K562 (cell line): ENCODE data around the gene SNAI1. TPM values are rescaled to one million over a fixed set of nuclear protein-coding genes. Genes with fewer than 3 reads are reported as not detected.

ENCODE experiments used
- ADNP ChIP-seq: fragments of 200-800 bp; sonication (Bioruptor generic); IDR thresholded peaks from 2 replicates; pipeline ENCODE4 v1.6.1; 2016; ENCODE audit warnings: missing genetic modification characterization, missing compliant biosample characterization
- ARID4B ChIP-seq: sonication (generic); formaldehyde crosslinking; IDR thresholded peaks from 2 replicates; pipeline ENCODE4 v1.8.0; 2022; ENCODE audit warnings: mild to moderate bottlenecking, missing genetic modification reagents
- ATF1 ChIP-seq, 2 experiments: fragments of 450-650 bp in 1 of 2; IDR thresholded peaks; 2 replicates each; pipeline ENCODE4 v1.6.1; 2016; ENCODE audit warnings: missing compliant biosample characterization in 1 of 2, missing genetic modification characterization in 1 of 2
- CGGBP1 ChIP-seq: fragments of 250-450 bp; sonication (Bioruptor Pico); IDR thresholded peaks from 2 replicates; pipeline ENCODE4 v1.9.0; 2021; ENCODE audit warnings: mild to moderate bottlenecking
- EGR1 ChIP-seq: fragments of 450-650 bp; conservative IDR thresholded peaks from 2 replicates; pipeline ENCODE4 v1.6.1; 2017; ENCODE audit warnings: mild to moderate bottlenecking
- FOXM1 ChIP-seq, 2 experiments: fragments of 450-650 bp in 1 of 2; sonication (generic) in 1 of 2; formaldehyde crosslinking in 1 of 2; IDR thresholded peaks; 2 replicates each; pipeline versions ENCODE4 v1.6.1 to v1.9.0; 2017 to 2022; ENCODE audit warnings: low read depth in 2 of 2, mild to moderate bottlenecking in 2 of 2, missing genetic modification reagents in 1 of 2, moderate library complexity in 1 of 2
- FOXP1 ChIP-seq: sonication (generic); formaldehyde crosslinking; IDR thresholded peaks from 2 replicates; pipeline ENCODE4 v1.8.0; 2022; ENCODE audit warnings: mild to moderate bottlenecking, missing genetic modification reagents
- GTF2E2 ChIP-seq: fragments of 200-800 bp; sonication (Bioruptor generic); IDR thresholded peaks from 2 replicates; pipeline ENCODE4 v1.6.1; 2016; ENCODE audit warnings: missing genetic modification characterization, missing compliant biosample characterization
- JUN ChIP-seq, 2 experiments: sonication (generic) in 1 of 2; formaldehyde crosslinking in 1 of 2; IDR thresholded peaks; 2 replicates each; pipeline versions ENCODE4 v1.6.1 to v1.8.0; 2012 to 2022; ENCODE audit warnings: borderline replicate concordance in 2 of 2, mild to moderate bottlenecking in 2 of 2, improper control_type of control experiment in 1 of 2, low read depth in 1 of 2, low read length in 1 of 2, missing genetic modification reagents in 1 of 2
- NEUROD1 ChIP-seq: fragments of 150-350 bp; IDR thresholded peaks from 2 replicates; pipeline ENCODE4 v1.6.1; 2014; ENCODE audit warnings: borderline replicate concordance, low read length, low read depth; ENCODE audit not compliant: partially characterized antibody
- NUFIP1 ChIP-seq: fragments of 450-650 bp; IDR thresholded peaks from 2 replicates; pipeline ENCODE4 v1.6.1; 2018; ENCODE audit not compliant: partially characterized antibody
- POLR2A ChIP-seq: fragments of 450-650 bp; conservative IDR thresholded peaks from 2 replicates; pipeline ENCODE4 v1.6.1; 2016
- SMC3 ChIP-seq: conservative IDR thresholded peaks from 2 replicates; pipeline ENCODE4 v1.6.1; 2011; ENCODE audit warnings: low read depth, low read length, improper control_type of control experiment; ENCODE audit not compliant: insufficient read depth
- TBL1XR1 ChIP-seq, 2 experiments: IDR thresholded peaks; 2 replicates each; pipeline ENCODE4 v1.6.1; 2012; ENCODE audit warnings: improper control_type of control experiment in 2 of 2, low read length in 2 of 2, mild to moderate bottlenecking in 1 of 2
- TCF3 ChIP-seq: sonication (generic); formaldehyde crosslinking; IDR thresholded peaks from 2 replicates; pipeline ENCODE4 v1.4.0; 2020; ENCODE audit warnings: mild to moderate bottlenecking, missing genetic modification reagents
- TEAD4 ChIP-seq, 2 experiments: sonication (generic) in 1 of 2; formaldehyde crosslinking in 1 of 2; IDR thresholded peaks; 2 replicates each; pipeline versions ENCODE4 v1.6.1 to v1.8.0; 2012 to 2022; ENCODE audit warnings: borderline replicate concordance in 1 of 2, inconsistent platforms in 1 of 2, low read length in 1 of 2, mild to moderate bottlenecking in 1 of 2, missing genetic modification reagents in 1 of 2
- ZNF324 ChIP-seq: fragments of 250-450 bp; sonication (Bioruptor Pico); IDR thresholded peaks from 2 replicates; pipeline ENCODE4 v1.4.0; 2020; ENCODE audit warnings: mild to moderate bottlenecking
- polyA plus RNA-seq, 8 experiments: library from polyadenylated mRNA; depleted of rRNA in 4 of 8; stranded (reverse) in 5 of 8; unstranded in 3 of 8; fragments of >200 nt; fragmentation: Nextera tagmentation in 2 of 8; fragmentation: Illumina TruSeq in 1 of 8; extraction: Ambion mirVana in 2 of 8; extraction: Trizol in 1 of 8; gene quantifications; 2 replicates each; pipeline versions ENCODE4 v1.2.1 to v1.2.3, GENCODE V29; 2011 to 2014; ENCODE audit warnings: inconsistent platforms in 1 of 8, missing spikeins in 1 of 8
- total RNA-seq, 7 experiments: library from RNA; depleted of rRNA in 6 of 7; stranded (reverse); fragments of >200 nt in 6 of 7; fragmentation: Illumina TruSeq in 2 of 7; extraction: Trizol in 2 of 7; gene quantifications; 2 replicates each; pipeline versions ENCODE4 v1.2.1 to v1.2.3, GENCODE V29; 2011 to 2021; ENCODE audit warnings: low replicate concordance in 1 of 7

Gene SNAI1
- total and polyA plus RNA-seq, 9 of the 15 experiments (the other 6 are each of a cell fraction or from before 2014, with no cell fraction given): 0.32 to 11.6 (median 2.0) TPM

DNA sequence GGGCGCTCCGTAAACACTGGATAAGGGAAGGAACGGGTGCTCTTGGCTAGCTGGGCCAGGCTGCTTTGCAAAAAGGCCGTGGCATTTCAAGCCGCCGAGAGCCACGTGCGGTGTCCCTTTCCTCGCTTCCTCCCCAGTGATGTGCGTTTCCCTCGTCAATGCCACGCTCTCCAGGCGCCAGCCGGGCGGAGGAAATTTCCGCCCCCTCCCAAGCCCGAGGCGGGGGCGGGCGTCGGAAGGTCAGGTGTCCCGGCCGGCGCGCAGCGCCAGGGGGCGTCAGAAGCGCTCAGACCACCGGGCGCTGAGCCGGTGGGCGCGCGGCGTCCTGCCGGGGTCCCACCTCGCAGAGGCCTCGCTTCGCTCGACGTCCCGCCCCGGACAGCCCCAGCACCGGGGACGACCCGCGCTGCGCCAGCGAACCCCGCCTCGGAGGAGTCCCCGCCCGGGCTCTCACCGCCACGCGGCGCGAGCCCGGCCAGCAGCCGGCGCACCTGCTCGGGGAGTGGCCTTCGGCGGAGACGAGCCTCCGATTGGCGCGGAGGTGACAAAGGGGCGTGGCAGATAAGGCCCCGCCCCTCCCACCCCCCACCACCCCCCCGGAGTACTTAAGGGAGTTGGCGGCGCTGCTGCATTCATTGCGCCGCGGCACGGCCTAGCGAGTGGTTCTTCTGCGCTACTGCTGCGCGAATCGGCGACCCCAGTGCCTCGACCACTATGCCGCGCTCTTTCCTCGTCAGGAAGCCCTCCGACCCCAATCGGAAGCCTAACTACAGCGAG is at the start of gene SNAI1 (continued):
- peak; percentile 80 for TF ChIP-seq ARID4B
- peak; percentile 57; the same call in 1 of the 2 replicates for TF ChIP-seq SMC3
- TF ChIP-seq ATF1 (CRISPR knock-in tag; IDR thresholded peaks at IDR 0.05): no peak
- peak; percentile 76 for TF ChIP-seq ATF1 (tag; IDR thresholded peaks at IDR 0.05)
- TF ChIP-seq ZNF324 (CRISPR knock-in tag): no peak
- peak; percentile 58 for TF ChIP-seq TEAD4 (IDR thresholded peaks at IDR 0.05; ENCODE audit: low read length)
- TF ChIP-seq TEAD4 (CRISPR knock-in tag; IDR thresholded peaks at IDR 0.05; ENCODE audit: borderline replicate concordance): peak; percentile 92
- peak in 1 of 2 experiments; percentile 34; a peak in 1 of 4 replicates for TF ChIP-seq TBL1XR1 (IDR thresholded peaks at IDR 0.05; ENCODE audit: low read length in 2 of 2)
- TF ChIP-seq NEUROD1: peak; percentile 19
- peak; percentile 26; the same call in 1 of the 2 replicates for TF ChIP-seq JUN (IDR thresholded peaks at IDR 0.05; ENCODE audit: borderline replicate concordance, low read depth, low read length)
- peak; percentile 88; the same call in 1 of the 2 replicates for TF ChIP-seq JUN (CRISPR knock-in tag; IDR thresholded peaks at IDR 0.05; ENCODE audit: borderline replicate concordance)
- peak; percentile 99 for TF ChIP-seq POLR2A
- TF ChIP-seq FOXM1 (IDR thresholded peaks at IDR 0.05; ENCODE audit: low read depth): peak; percentile 9; the same call in 1 of the 2 replicates
- peak; percentile 77 for TF ChIP-seq FOXM1 (CRISPR knock-in tag; IDR thresholded peaks at IDR 0.05; ENCODE audit: low read depth)
- TF ChIP-seq NUFIP1: no peak
- TF ChIP-seq EGR1: peak; percentile 99
- peak; percentile 92 for TF ChIP-seq FOXP1 (CRISPR knock-in tag)
- 0 out of 2 replicates have a peak, but pooled peaks have one; percentile 9 for TF ChIP-seq TCF3 (CRISPR knock-in tag)
- no peak for TF ChIP-seq ADNP (tag)
- TF ChIP-seq GTF2E2 (tag): peak; percentile 92; the same call in 1 of the 2 replicates
- TF ChIP-seq CGGBP1: peak; percentile 93; the same call in 1 of the 2 replicates
